Posterior cingulate gyrus (tissue), 11 donors: ENCODE results near the gene FAHD2A.
"Not testable (repeated sequence)": the region's sequence is repeated elsewhere in the genome, so short reads cannot be mapped to it uniquely, and the experiment has no call there.

Experiments
- DNase-seq, 10 donors: peaks; one replicate each; pipeline versions ENCODE4 v3.0.0 to v3.0.0-alpha.2; 2020 to 2021; ENCODE audit warnings: mixed read lengths in 3 of 10
- intact Hi-C: fragments of 100-400 bp; cut with DNase I; formaldehyde crosslinking; loops from one replicate; pipeline ENCODE4 v1.15.1; 2023

Gene FAHD2A

DNA sequence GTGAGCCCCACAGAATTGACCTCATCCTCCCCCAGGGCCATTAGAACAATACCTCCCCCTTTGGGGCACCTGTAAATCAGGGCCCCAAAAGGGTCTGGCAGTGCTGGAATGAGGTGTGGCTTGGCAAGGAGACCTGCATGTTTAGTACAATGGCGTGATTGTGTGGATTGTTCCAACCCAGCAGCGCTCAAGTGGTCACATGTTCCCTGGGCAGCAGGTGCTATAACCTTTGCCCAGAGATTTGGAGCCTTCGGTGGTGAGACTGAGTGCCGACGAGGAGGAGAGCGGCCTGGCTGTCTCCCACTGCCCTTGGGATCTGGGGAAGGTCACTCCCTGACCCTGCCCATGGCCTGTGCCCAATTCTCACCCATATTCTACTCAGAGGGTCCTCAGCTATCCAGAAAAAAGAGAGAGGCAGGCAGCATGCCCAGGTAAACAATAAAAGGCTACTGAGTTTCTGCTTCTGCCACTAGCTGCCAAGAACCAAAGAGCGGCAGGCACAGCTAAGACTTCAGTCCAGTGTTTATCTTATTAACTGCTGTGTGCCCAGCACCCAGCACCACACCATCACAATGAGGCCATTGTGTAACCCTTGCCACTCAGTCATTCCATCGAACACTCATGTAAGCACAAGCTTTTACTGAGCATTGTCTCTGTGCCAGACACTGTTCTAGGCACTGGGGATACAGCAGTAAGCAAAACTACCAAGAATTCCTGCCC, 27.4 kb downstream of the FAHD2A start:
- DNase-seq, intact Hi-C loops: not testable (repeated sequence)

DNA sequence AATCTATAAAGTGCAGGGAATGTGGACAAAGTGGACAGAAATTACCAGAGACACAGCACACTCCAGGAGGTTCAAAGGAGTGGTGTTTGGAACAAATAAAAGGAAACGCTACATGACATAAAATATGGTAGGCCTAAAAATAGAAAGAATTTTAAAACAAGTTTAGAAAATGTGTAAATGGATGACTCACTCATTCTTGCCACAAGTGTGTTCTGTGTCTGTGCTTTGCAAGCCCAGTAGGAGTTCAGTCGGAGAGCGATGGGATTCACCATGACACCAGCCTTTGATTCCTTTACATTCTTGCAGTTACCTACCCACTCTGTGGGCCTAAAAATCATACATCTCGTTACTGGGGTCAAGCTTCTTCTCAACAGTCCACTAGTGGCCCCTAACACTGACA, 30.9 kb downstream of the FAHD2A start:
- intact Hi-C loops, DNase-seq: not testable (repeated sequence)

- peak in 1 of 10 donors; percentile 14 for DNase-seq
- intact Hi-C loops: not testable (repeated sequence)
Observed at GRCh38 chr2:95433973-95434372, 31.5 kb downstream of the FAHD2A start.

DNA sequence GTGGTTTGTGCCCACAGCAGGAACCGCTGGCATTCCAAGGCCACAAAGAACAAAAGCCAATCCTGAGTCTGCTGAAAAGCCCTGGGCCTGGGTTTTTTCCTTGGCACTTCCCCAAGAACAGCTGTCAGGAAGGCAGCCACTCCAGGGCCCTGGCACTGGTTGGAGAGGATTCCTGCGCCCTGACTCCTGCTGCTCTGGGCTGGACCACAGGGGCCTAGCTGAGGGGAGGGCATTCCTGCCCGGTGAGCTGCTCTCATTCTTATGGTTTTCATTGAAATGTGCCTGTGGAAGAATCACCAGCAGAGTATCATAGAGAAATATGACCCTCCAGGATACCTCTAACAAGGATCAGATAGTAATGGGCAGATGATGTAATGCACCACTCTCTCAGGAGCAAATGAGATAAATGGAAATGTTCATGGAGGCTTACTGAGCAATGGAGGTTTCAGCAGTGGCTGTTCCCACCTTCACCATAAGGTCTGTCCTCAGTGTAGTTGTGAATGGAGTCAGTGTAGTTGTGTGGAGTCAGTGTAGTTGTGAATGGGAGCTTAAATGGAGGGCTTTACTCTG, 32.1 kb downstream of the FAHD2A start:
- intact Hi-C loops: not testable (repeated sequence)
- peak in 5 of 10 donors; percentile 27 to 80 (median 63) for DNase-seq

- not testable (repeated sequence) for DNase-seq
Observed at GRCh38 chr2:95435162-95435871, 32.8 kb downstream of the FAHD2A start.

DNA sequence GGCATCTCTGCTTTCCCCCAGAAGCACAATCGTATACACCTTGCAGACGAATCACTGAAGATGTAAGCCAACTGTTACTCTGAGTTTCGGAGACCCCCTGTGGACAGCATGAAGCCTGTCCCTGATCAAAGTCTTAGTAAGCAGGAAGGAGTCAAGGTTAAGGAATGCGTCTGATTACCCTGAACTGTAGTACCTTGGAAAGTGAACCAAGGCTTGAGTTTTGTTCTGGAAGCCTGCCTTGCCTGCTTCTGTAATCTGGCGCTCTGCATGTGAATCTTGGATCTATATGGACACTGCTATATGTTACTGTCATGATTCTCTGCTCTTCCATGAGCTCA, 33.3 kb downstream of the FAHD2A start:
- intact Hi-C loops, DNase-seq: not testable (repeated sequence)

More at GRCh38 chr2:95435162-95435871, 32.8 kb downstream of the FAHD2A start:
- intact Hi-C loops: not testable (repeated sequence)

DNA sequence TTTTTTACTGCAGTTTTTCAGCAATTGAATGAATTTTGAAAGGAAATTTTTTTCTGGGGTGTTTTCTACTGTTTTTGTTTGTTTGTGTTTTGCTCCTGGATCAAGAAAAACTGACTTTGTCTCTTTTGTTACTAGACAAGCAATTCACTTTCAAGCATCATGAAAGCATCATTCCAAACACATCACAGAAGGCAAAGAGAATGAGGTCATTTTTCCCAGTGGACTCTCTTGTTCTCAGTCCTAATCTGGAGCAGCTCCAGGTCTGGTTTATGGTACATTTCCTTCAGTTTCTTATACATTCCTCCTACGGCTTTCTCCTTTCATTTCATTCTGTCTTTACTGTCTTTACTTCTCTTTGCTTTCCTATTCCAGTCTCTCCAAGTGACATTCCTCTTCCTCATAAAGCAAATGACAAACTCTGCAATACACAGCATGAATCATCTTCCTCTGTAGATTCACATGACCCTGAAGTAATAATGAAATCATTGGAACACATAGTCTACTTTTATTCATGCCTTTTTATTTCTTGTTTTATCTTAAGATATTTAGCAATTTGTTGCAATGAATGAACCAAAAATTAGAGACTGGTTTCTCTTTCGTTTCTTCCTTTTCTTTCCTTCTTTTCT, 40.1 kb downstream of the FAHD2A start:
- DNase-seq, intact Hi-C loops: not testable (repeated sequence)

- DNase-seq, intact Hi-C loops: not testable (repeated sequence)
Observed at GRCh38 chr2:95445317-95445716, 42.8 kb downstream of the FAHD2A start.

DNA sequence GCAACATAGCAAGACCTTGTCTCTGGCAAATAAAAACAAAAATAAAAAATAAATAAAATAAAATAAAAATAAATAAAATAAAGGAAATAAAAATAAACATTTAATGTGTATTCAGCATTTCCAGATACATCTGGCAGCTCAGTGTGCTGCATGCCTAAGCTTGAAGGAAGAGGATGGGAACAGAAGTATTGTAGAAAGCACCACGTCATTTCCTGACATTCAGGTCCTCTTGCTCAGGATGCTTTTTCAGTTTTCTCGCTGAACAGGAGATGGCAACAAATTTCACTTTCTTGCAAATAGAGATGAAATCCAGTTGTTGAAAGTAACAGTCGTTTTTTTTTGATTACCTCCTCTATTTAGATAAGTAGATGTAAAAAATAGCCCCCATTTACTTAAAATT, 60.8 kb downstream of the FAHD2A start:
- intact Hi-C loops, DNase-seq: not testable (repeated sequence)
